Measurements from ENCODE around the gene SNRPD3. TPM values are rescaled to one million over a fixed set of nuclear protein-coding genes. Genes with fewer than 3 reads are reported as not detected.

The SNRPD3 gene
- total RNA-seq, 1 experiment from 2014 or later: 180 TPM

- BruUV-seq (replicated peaks): no TSS peak
- H3K4me1 Mint-ChIP-seq (ENCODE audit: low read depth, unreplicated experiment): peaks cover 5% of the 10 kb centered on the region
- H3K27me3 Mint-ChIP-seq (ENCODE audit: unreplicated experiment): no peaks in the 10 kb centered on the region
- peaks cover 51% of the 10 kb centered on the region for H3K36me3 Mint-ChIP-seq (ENCODE audit: insufficient read depth, unreplicated experiment)
- no peak overlapping the region for H3K27ac Mint-ChIP-seq (ENCODE audit: unreplicated experiment)
- intact Hi-C loops (cut with micrococcal nuclease; ENCODE audit: unreplicated experiment): no loop called here
- DNase-seq: no peak
- no peak for TF ChIP-seq CTCF (IDR thresholded peaks at IDR 0.05; ENCODE audit: unreplicated experiment)
- no peaks in the 10 kb centered on the region for H3K9me3 Mint-ChIP-seq (ENCODE audit: low read depth, unreplicated experiment)
- CTCF ChIA-PET: no interaction called here
- H3K4me3 Mint-ChIP-seq (ENCODE audit: low read depth, unreplicated experiment): no peak overlapping the region
Observed at GRCh38 chr22:24541681-24542515, 13.9 kb upstream of the SNRPD3 start.

GRCh38 chr22:24542641-24543040, 13.2 kb upstream of the SNRPD3 start:
- Mint-ChIP-seq H3K27ac (ENCODE audit: unreplicated experiment) (no peak overlapping the region), H3K27me3 (ENCODE audit: unreplicated experiment) (no peaks in the 10 kb centered on the region)

GRCh38 chr22:24543185-24543601, 12.6 kb upstream of the SNRPD3 start:
- no TSS peak for BruUV-seq (replicated peaks)
- Mint-ChIP-seq H3K4me3 (ENCODE audit: low read depth, unreplicated experiment) (no peak overlapping the region), H3K4me1 (ENCODE audit: low read depth, unreplicated experiment) (peaks cover 10% of the 10 kb centered on the region), H3K27ac (ENCODE audit: unreplicated experiment) (no peak overlapping the region), H3K27me3 (ENCODE audit: unreplicated experiment) (no peaks in the 10 kb centered on the region), H3K9me3 (ENCODE audit: low read depth, unreplicated experiment) (no peaks in the 10 kb centered on the region), H3K36me3 (ENCODE audit: insufficient read depth, unreplicated experiment) (peaks cover 62% of the 10 kb centered on the region)
- no peak for TF ChIP-seq CTCF (IDR thresholded peaks at IDR 0.05; ENCODE audit: unreplicated experiment)
- CTCF ChIA-PET: no interaction called here
- intact Hi-C loops (cut with micrococcal nuclease; ENCODE audit: unreplicated experiment): no loop called here
- DNase-seq: no peak

More at GRCh38 chr22:24542641-24543040, 13.2 kb upstream of the SNRPD3 start:
- intact Hi-C loops (cut with micrococcal nuclease; ENCODE audit: unreplicated experiment): no loop called here
- no TSS peak for BruUV-seq (replicated peaks)
- H3K9me3 Mint-ChIP-seq (ENCODE audit: low read depth, unreplicated experiment): no peaks in the 10 kb centered on the region
- no peak overlapping the region for H3K4me3 Mint-ChIP-seq (ENCODE audit: low read depth, unreplicated experiment)
- CTCF ChIA-PET: no interaction called here
- DNase-seq: no peak
- H3K36me3 Mint-ChIP-seq (ENCODE audit: insufficient read depth, unreplicated experiment): peaks cover 59% of the 10 kb centered on the region
- H3K4me1 Mint-ChIP-seq (ENCODE audit: low read depth, unreplicated experiment): peaks cover 10% of the 10 kb centered on the region
- no peak for TF ChIP-seq CTCF (IDR thresholded peaks at IDR 0.05; ENCODE audit: unreplicated experiment)

GRCh38 chr22:24543679-24544243, 12.0 kb upstream of the SNRPD3 start:
- Mint-ChIP-seq H3K27me3 (ENCODE audit: unreplicated experiment) (no peaks in the 10 kb centered on the region), H3K4me1 (ENCODE audit: low read depth, unreplicated experiment) (peaks cover 13% of the 10 kb centered on the region), H3K4me3 (ENCODE audit: low read depth, unreplicated experiment) (no peak overlapping the region), H3K9me3 (ENCODE audit: low read depth, unreplicated experiment) (no peaks in the 10 kb centered on the region), H3K36me3 (ENCODE audit: insufficient read depth, unreplicated experiment) (peaks cover 66% of the 10 kb centered on the region), H3K27ac (ENCODE audit: unreplicated experiment) (no peak overlapping the region)
- no peak for DNase-seq
- BruUV-seq (replicated peaks): no TSS peak
- intact Hi-C loops (cut with micrococcal nuclease; ENCODE audit: unreplicated experiment): no loop called here
- CTCF ChIA-PET: no interaction called here
- TF ChIP-seq CTCF (IDR thresholded peaks at IDR 0.05; ENCODE audit: unreplicated experiment): no peak

All from Calu3 (cell line).